Measurements from ENCODE around the gene RIC1.
"Not testable (repeated sequence)": the region's sequence is repeated elsewhere in the genome, so short reads cannot be mapped to it uniquely, and the experiment has no call there.

RIC1 gene

DNA sequence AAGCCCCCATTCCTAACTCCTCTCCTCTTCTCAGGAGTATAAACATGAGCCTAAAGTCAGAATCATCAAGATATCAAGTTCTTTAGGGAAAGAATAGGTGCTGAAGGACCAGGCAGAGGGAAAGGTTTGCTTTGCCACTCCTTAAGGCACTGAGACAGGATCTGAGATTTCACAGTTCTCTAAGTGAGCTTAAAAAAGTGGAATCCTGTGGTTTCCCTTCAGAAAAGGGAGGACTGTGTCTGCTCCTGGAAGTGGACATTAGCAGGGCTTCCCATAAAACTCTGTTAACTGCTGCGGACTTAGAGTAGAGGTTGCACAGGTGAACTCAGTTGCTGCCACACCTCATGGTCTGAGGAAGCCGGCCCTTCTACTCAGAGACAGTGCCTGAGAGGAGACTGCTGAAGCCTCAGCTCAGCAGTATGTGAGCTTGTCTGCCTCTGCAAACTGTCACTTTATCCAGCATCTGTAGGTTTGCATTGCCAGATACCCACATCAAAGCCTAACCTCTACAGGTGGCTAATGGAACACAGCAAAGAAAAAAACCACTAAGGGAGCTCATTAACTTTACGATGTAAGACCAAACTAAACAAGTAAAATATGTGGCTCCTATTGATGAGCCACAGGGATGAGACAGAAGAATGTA lies 42.9 kb downstream of the RIC1 start:
- no peak for DNase-seq

DNA sequence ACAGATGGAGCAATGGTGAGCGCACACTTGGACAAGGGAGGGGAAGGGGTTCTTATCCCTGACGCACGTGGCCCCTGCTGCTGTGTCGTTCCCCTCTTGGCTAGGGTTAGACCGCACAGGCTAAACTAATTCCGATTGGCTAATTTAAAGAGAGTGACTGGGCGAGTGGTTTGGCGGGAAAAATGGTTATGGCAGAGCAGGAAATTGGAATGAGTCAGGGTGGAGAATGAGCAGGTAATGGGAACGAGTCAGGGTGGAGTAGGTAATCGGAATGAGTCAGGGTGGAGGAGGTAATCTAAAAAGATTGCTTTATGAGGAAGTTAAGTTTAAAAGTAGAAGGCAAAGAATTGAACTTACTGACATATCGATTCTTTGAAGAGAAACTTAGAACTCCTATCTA lies 46.1 kb downstream of the RIC1 start:
- not testable (repeated sequence) for DNase-seq

DNA sequence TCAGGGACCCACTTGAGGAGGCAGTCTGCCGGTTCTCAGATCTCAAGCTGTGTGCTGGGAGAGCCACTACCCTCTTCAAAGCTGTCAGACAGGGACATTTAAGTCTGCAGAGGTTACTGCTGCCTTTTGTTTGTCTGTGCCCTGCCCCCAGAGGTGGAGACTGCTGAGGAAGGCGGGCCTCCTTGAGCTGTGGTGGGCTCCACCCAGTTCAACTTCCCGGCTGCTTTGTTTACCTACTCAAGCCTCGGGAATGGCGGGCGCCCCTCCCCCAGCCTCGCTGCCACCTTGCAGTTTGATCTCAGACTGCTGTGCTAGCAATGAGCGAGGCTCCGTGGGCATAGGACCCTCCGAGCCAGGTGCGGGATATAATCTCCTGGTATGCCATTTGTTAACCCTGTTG lies 54.7 kb downstream of the RIC1 start:
- DNase-seq: not testable (repeated sequence)

DNA sequence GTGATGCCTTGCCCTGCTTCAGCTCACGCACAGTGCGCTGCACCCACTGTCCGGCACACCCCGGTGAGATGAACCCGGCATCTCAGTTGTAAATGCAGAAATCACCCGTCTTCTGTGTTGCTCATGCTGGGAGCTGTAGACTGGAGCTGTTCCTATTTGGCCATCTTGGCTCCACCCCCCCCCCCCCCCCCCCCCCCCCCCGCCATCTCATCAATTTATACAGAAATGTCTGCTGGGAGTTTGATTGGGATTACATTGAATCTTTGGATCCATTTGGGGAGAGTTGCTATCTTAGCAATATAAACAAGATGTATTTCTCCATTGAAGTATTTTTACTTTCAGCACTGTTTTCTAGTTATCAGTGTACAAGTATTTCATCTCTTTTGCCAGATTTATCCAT lies 55.2 kb downstream of the RIC1 start:
- no peak for DNase-seq

DNA sequence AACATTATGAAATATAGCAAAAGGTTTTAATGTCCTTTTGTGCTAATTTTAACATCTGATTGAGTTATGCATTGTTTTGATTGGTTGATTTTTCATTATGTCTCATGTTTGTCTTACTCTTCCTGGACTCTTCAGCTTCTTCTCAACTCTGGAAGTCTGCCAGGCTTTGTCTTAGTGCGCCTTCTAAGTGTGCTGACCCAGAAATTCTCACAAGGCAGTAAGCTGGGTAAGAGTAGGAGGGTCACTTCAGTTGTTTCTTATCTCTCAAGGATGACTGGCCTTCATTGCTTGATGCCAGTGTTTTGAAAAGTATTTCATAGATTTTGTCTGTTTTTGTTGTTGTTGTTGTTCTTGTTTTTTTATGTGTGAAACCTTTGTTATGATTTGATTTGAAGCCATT lies 59.2 kb downstream of the RIC1 start:
- DNase-seq: no peak

DNA sequence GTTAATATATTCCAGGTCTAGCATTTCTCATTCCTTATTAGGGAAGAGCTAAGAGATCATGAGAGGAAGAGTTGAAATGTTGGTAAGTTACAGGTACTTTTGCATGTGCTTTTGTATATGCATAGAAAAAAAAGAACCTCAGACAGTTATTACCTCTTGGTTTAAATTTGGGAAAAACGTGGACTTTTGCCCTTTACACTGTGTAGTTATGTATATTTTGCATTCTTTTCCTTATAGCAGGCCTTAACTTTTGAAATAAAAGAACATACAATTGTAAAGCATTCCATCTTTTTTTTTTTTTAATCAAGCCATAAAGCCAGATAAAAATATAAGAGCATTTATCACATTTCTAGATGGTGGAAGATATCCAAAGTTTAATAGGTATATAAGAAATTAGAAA lies 61.4 kb downstream of the RIC1 start:
- DNase-seq: no peak

DNA sequence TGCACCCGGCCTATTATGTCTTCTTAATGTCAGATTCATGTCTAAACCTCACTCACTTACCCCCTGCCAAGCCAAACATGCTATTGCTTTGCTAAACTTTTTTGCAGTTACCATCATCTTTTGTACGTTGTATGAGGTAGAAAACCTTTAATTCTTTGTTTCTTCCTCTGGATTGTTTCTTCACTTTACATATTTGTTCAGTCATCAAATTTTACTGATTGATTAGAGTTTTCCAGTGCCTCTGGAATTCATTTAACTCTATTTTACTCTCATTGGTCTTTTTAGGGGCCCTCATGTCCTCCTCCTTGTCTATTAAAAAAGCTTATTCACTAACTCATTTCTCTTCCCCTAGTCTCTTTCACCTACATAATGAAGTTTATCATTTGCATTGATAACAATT lies 67.0 kb downstream of the RIC1 start:
- no peak for DNase-seq

DNA sequence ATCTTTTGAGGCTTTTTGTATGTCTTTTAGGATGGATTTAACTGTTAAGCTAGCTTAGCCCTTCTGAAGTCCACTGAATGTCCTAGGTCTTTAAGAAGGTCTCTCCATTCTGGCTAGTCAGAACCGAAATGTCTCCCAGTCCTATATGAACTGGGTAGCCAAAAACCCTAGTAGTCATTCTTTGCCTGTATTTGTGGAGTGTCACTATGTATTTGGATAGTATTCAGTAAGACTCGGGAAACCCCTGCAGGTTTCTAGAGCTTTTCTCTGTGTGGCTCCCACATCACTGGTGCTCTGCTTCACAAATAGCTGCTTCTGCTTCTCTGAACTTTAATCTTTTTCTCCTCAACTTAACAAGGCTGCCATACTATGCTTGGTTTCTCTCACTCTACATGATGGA lies 68.0 kb downstream of the RIC1 start:
- DNase-seq: no peak

DNA sequence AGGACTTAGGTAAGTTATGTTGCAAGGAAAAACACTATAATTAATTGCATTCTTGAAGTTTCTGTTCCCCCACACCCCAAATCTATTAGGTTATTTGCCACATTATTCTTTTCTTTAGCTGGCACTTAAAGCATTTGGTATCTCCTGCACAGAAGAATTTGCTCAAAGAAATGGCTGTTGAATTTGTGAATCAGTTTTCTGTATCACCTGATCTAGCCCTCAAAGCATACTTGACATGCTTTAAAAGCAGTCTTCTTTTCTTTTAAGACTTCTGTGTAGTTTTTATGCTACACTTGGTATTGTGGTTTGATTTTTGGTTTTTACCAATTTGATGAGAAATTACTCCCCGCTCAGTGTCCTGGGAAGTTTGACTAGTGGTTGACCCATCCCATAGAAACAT lies 69.1 kb downstream of the RIC1 start:
- DNase-seq: no peak

DNA sequence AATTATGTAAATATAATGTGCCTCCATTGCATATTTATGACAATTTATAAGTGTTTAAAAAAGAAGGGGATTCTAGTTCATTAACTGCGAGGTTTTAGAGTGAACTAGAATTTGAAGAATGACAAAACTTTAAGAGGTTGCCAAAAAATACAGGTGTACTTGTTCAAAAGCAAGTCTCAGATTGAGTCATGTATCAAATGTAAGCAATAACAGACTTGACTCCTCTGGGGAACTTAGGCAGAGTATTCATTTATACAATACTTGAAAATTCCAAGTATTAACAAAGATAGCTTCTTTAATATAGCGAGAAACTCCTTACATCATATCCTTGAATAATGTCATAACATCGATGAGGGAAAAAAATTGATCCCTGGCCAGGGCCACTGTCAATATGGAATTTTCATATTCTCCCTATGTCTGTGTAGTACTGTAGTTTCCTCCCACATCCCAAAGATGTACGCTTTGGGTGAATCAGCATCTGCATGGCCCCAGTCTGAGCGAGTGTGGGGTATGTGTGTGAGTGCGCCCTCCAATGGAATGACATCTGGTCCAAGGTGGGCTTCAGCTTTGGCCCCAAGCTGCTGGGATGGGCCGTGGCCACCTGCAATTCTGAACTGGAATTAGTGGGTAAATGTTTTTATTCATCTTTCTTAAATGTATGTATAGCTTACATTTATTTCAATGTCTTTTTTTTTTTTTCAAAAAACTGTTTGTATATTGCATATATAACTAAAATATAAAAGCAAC lies 70.1 kb downstream of the RIC1 start:
- no peak for DNase-seq

DNA sequence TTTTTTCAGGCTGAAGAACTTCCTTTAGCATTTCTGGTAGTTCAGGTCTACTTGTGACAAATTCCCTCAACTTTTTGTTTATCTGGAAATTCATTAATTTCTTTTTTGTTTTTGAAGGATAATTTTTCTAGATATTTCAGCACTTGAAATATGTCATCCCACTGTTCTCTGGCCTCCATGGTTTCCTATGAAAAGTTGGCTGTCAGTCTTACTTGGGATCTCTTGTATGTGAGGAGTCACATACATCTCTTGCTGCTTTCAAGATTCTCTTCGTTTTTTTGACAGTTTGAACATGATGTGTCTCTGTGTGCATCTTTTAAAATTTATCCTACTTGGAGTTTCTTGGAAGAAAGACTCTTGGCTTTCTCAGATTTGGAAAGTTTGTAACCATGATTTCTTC lies 79.5 kb downstream of the RIC1 start:
- no peak for DNase-seq

DNA sequence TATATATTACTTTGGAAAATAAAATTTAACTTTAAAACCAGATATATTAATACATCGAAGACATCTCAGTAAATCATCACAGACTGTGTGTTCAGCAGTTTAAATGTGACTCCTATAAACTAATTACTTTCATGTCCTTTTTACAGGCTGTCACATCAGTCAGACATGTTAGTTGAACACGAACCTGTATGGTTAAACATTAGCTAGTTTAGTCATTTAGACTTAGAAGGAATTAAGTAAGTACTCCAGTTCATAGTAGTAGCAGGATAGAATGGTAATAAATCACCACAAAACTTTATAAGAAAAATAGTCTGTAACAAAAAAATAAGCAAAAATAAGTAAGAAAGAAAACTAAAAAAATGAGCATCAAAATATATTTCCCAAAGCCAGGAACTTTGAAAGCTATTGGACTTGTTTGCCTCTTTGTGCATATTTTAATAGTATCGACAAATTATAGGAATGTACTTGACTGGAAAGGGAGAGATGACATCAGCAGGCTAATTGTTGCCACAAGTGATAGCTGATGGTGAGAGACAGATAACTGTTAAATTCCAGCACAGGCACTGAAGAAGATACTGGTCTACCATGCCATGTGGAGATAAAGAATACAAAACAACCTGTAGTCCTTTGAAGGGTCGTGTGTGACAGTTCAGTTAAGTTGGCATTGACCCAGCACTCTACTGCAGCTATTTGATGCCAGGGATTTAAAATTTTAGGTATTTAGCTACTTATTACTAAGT lies 83.9 kb downstream of the RIC1 start:
- DNase-seq: no peak

DNA sequence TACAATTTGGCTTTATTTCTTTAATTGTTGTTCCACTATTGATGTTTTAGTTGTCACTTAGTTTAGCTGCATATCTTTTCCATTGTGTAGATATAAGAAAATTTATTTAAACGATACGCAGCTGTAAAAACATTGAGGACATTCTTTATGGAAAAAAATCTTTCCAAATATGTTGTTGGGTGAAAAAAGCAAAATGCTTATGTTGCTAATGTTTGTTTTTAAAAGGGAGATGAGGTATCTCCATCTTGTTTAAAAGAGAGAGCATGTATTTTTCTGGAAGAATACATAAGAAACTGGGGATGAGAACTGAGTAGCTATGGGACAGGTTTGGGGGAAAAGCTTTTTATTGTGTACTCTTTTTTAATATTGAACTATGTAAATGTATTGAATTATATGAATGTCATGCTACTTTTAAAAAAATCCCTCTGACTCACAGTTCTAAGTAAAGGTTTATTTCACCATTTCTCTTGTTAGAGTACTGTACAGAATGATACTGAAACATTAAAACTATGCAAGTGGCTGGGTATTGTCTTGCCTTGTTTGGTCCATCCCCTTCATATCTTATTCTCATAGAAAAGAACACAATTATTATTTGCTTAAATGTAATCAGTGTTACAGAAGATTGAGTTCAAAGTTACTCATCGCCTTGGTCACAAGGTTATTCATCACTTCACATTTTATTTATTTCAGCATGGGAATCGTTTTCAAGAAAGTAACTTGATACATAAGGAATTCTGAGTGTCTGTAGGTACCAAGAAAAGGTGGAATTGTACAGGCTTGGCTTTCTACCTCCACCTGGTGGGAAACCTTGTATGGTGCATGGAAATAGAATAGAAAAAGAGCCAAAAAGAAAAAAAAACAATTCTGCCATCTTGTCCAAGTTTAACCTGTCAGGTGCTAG lies 85.8 kb downstream of the RIC1 start:
- no peak for DNase-seq

DNA sequence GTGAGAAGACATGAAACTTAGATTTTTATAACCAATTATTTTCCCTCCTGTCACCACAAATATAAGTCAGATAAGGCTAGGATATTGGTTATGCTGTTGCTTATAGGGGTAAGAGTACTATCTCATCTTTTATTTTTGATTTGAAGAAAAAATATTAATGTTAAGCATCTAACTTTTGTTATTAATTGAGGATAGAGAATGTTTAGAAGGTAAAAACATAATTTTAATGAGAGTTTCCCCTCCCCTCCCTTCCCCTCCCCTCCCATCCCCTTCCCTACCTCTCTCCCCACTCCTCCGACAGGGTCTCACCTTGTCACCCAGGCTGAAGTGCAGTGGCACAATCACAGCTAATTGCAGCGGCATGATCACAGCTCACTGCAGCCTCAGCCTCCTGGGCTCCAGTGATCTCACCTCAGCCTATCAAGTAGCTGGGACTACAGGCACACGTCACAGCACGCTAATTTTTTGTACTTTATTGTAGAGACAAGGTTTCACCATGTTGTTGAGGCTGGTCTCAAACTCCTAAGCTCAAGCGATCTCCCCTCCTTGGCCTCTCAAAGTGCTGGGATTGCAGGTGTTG lies 86.7 kb downstream of the RIC1 start:
- DNase-seq: no peak

DNA sequence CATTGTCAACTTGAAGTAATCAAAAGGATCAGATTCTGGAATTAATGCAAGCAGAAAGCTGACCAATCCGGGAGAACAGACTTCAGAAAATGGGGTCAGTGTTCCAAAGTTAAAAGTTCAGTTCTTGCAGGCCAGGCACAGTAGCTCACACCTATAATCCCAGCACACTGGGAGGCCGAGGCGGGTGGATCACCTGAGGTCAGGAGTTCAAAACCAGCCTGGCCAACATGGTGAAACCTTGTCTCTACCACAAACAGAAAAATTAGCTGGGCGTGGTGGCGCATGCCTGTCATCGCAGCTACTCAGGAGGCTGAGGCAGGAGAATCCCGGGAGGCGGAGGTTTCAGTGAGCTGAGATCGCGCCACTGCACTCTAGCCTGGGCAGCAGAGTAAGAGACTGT lies 88.5 kb downstream of the RIC1 start:
- not testable (repeated sequence) for DNase-seq

DNA sequence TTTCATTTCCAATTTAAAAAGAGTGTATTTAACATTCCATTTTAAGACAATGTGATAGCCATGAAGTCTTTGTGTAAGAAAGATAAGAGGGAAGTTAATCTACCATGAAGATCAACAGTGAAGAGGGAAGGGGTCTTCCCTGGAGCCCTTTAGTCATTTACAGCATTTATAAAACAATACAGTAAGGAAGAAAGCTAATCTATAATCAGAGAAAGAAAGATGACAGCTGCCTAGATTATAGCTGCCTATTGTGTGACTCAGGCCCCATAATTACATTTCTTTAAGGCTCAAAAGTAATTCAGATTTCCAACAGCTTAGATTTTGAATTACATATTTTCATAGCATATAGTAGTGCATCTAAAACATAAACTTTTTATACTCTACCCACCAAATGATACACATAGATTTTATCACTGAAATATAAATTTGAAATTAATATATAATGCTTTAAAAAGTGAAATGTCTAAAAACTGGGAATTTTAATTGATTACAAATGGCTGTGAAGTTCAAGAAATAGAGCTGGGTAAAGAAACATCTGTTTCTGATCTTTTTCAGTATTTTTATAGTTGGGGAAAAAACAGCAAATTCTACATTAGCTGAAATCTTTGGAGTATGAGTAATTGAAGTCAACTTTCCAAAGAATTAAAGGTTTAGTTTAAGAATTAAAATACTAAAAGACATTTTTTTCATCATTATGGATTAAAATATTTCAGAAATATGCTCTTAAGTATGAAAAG lies 89.6 kb downstream of the RIC1 start:
- DNase-seq: no peak

DNA sequence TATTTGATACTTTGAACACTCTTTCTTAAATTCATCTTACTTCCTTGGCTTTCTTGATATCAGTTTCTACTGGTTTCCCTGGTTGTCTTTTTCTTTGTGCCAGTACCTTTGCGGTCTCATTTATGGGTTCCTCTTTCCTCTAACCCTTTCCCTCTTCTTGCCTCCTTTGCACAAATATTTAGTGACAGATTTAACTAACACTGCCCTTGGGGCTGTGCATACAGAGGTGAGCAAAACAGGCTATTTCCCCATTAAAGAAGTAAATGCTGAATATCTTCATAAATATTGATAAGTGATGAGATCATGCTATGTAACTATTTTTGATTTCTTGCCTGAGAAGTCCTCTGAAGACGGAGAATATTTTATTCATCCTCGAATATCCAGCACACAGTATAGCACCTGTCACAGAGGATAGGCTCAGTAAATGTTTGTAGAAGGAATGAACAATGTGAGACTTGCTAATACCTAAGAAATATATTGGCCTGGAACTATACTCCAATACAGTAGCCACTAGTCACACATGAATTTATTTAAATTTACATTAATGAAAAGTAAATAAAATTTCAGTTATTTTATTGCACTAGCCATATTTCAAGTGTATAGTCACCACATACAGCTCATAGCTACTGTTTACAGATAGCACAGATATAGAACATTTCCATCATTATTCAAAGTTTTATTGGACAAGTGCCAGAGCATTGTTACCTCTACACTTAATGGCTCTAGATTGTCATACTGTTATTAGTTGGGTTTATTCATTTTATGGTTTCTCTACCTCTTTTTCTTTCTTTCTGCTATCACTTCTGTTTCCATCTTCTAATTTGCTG lies 90.4 kb downstream of the RIC1 start:
- DNase-seq: no peak

DNA sequence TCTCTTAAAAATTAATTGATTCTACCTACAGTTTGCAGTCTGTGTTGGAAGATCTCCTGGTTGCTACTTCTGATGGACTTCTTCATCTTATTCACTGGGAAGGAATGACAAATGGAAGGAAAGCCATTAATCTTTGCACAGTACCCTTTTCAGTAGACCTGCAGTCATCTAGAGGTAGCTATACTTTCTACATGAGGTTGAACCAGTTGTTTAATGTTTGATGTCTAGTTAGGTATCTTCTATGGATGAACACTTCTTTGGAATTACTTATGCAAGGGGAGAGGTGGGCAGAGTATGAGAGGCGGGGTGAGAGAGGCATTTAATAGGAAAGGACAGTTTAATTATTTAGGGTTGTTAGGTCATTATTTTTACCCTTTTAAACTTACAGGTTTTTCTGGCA lies 91.2 kb downstream of the RIC1 start:
- no peak for DNase-seq

DNA sequence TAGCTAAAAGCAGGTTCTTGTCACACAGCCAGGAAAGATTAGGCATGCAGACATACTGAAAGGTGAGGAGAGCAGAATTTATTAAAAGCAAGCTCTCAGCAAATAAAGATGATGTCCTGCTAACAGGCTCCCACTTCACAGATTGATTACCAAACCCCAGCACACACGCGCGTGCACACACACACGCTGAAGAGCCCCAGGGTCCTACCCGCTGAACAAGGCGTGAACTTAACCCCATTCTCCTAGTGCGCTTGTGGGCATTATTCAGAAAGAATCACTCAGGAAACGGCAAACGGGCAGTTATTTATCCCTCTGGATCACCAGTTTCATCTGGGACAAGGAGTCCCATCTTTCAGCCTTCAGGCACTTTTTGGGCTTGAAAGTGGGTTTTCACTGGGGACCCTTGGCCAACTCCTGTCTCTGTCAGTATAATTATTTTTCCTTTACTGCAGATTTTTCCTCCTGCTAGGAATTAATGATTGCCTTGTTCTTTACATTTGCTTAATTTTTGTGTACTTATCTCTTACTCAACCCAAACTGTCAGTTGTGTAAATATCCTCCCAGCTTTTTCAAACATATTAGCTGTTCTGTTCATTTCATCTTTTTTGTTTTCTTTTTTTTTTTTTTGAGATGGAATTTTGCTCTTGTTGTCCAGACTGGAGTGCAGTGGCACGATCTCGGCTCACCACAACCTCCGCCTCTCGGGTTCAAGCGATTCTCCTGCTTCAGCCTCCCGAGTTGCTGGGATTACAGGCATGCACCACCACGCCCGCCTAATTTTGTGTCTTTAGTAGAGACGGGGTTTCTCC lies 92.6 kb downstream of the RIC1 start:
- DNase-seq: no peak

DNA sequence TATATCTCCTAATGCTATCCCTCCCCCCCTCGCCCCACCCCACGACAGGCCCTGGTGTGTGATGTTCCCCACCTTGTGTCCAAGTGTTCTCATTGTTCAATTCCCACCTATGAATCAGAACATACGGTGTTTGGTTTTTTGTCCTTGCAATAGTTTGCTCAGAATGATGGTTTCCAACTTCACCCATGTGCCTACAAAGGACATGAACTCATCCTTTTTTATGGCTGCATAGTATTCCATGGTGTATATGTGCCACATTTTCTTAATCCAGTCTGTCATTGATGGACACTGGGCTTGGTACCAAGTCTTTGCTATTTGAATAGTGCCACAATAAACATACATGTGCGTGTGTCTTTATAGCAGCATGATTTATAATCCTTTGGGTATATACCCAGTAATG lies 93.8 kb downstream of the RIC1 start:
- DNase-seq: not testable (repeated sequence)
